A549 (cell line): Measurements from ENCODE around the gene FLT3LG. TPM values are rescaled to one million over a fixed set of nuclear protein-coding genes. Genes with fewer than 3 reads are reported as not detected.
A peak's percentile ranks its signal among the peaks of the same experiment; 100 is the strongest.

Source experiments
- ATAC-seq, 2 experiments: fragments of 200-7000 bp in 1 of 2; fragments of >200 bp in 1 of 2; cut with Nextera tagmentation in 1 of 2; cut with Tn5 transposase in 1 of 2; 3 replicates each; pipeline versions ENCODE4 v1.8.0 to v1.9.1; 2018 to 2020; ENCODE audit warnings: mild to moderate bottlenecking in 1 of 2, moderate library complexity in 1 of 2
- CTCF ChIA-PET: fragments of 300-600 bp; sonication (Branson Sonifier 250); formaldehyde crosslinking; extraction: SDS; loops from one replicate; lab custom pipeline; 2021; ENCODE audit warnings: antibody characterized with exemption, inconsistent platforms; lab: Yijun Ruan, JAX
- POLR2A ChIA-PET: fragments of 350-600 bp; formaldehyde crosslinking; extraction: SDS; loops from one replicate; lab custom pipeline; 2021; ENCODE audit warnings: antibody characterized with exemption, inconsistent platforms; lab: Yijun Ruan, JAX
- DNase-seq, 2 experiments: peaks; one replicate each; pipeline versions ENCODE4 v3.0.0 to v3.0.0-alpha.2; 2011 to 2016; ENCODE audit warnings: low read depth in 1 of 2, low spot score in 1 of 2
- FAIRE-seq: peaks from 2 replicates; lab custom pipeline; 2011; peaks lifted over from hg19 to GRCh38; lab: Jason Lieb, UNC
- H3K27ac ChIP-seq, 2 experiments: fragments of >200 bp; sonication (Bioruptor Twin); formaldehyde crosslinking; 3 replicates each; pipeline ENCODE4 v1.5.1; 2016 to 2017
- H3K4me1 ChIP-seq: fragments of >200 bp; sonication (Bioruptor Twin); formaldehyde crosslinking; 3 replicates; pipeline ENCODE4 v1.6.1; 2016
- H3K4me2 ChIP-seq: fragments of >200 bp; sonication (Bioruptor Twin); formaldehyde crosslinking; 3 replicates; pipeline ENCODE4 v1.6.1; 2016
- H3K4me3 ChIP-seq: fragments of >200 bp; sonication (Bioruptor Twin); formaldehyde crosslinking; 3 replicates; pipeline ENCODE4 v1.5.1; 2016
- H3K9me3 ChIP-seq: fragments of >200 bp; sonication (Bioruptor Twin); formaldehyde crosslinking; 3 replicates; pipeline ENCODE4 v1.6.1; 2016
- CBX8 ChIP-seq: fragments of 200-600 bp; sonication (generic); IDR thresholded peaks from 2 replicates; pipeline ENCODE4 v1.6.1; 2016
- EHF ChIP-seq: fragments of 250-450 bp; sonication (Bioruptor Pico); IDR thresholded peaks from 2 replicates; pipeline ENCODE4 v1.5.0; 2020; ENCODE audit warnings: mild to moderate bottlenecking
- ESRRA ChIP-seq: fragments of 150-350 bp; IDR thresholded peaks from 2 replicates; pipeline ENCODE4 v1.6.1; 2014; ENCODE audit warnings: mild to moderate bottlenecking, low read length, borderline replicate concordance
- FOSL2 ChIP-seq, 2 experiments: fragments of 450-650 bp in 1 of 2; fragments of >200 bp in 1 of 2; sonication (Bioruptor Twin) in 1 of 2; formaldehyde crosslinking; IDR thresholded peaks; 2 replicates each; pipeline versions ENCODE4 v1.5.0 to v1.6.1; 2016 to 2020; ENCODE audit warnings: mild to moderate bottlenecking in 1 of 2, moderate library complexity in 1 of 2
- FOXS1 ChIP-seq: fragments of 250-450 bp; sonication (Bioruptor Pico); IDR thresholded peaks from 2 replicates; pipeline ENCODE4 v1.5.0; 2020; ENCODE audit warnings: mild to moderate bottlenecking, moderate library complexity
- HDAC2 ChIP-seq: fragments of 200-600 bp; sonication (generic); IDR thresholded peaks from 2 replicates; pipeline ENCODE4 v1.6.1; 2016
- HES2 ChIP-seq: fragments of >200 bp; sonication (Bioruptor Twin); formaldehyde crosslinking; IDR thresholded peaks from 2 replicates; pipeline ENCODE4 v1.6.1; 2016
- HEYL ChIP-seq: fragments of 250-450 bp; sonication (Bioruptor Pico); IDR thresholded peaks from 2 replicates; pipeline ENCODE4 v1.8.0; 2021; ENCODE audit warnings: mild to moderate bottlenecking, moderate library complexity
- HMGXB4 ChIP-seq: fragments of 250-450 bp; sonication (Bioruptor Pico); IDR thresholded peaks from 2 replicates; pipeline ENCODE4 v1.5.0; 2021; ENCODE audit warnings: mild to moderate bottlenecking, moderate library complexity, borderline replicate concordance
- HOXA7 ChIP-seq: fragments of 250-450 bp; sonication (Bioruptor Pico); IDR thresholded peaks from 2 replicates; pipeline ENCODE4 v1.5.0; 2020; ENCODE audit warnings: mild to moderate bottlenecking, moderate library complexity
- JUNB ChIP-seq: fragments of >200 bp; sonication (Bioruptor Twin); formaldehyde crosslinking; IDR thresholded peaks from 2 replicates; pipeline ENCODE4 v1.6.1; 2016
- KDM5A ChIP-seq: fragments of 200-600 bp; sonication (generic); IDR thresholded peaks from 2 replicates; pipeline ENCODE4 v1.6.1; 2016; ENCODE audit warnings: antibody characterized with exemption, mild to moderate bottlenecking
- NFE2L2 ChIP-seq: fragments of 150-350 bp; conservative IDR thresholded peaks from 2 replicates; pipeline ENCODE4 v1.6.1; 2014; ENCODE audit warnings: low read length
- NR3C1 ChIP-seq: fragments of >200 bp; sonication (Bioruptor Twin); formaldehyde crosslinking; IDR thresholded peaks from 3 replicates; pipeline ENCODE4 v1.6.1; 2017
- PBX3 ChIP-seq: IDR thresholded peaks from 2 replicates; pipeline ENCODE4 v1.6.1; 2012
- PHF8 ChIP-seq: fragments of 200-600 bp; sonication (generic); IDR thresholded peaks from 2 replicates; pipeline ENCODE4 v1.6.1; 2016; ENCODE audit warnings: low read depth, mild to moderate bottlenecking, antibody characterized with exemption, moderate library complexity, borderline replicate concordance
- POLR2AphosphoS2 ChIP-seq: conservative IDR thresholded peaks from 2 replicates; pipeline ENCODE4 v1.6.1; 2012; ENCODE audit warnings: low read length, improper control_type of control experiment, inconsistent platforms
- RARB ChIP-seq: fragments of 250-450 bp; sonication (Bioruptor Pico); IDR thresholded peaks from 2 replicates; pipeline ENCODE4 v1.8.0; 2021; ENCODE audit warnings: mild to moderate bottlenecking, moderate library complexity
- USF2 ChIP-seq: fragments of 450-650 bp; IDR thresholded peaks from 2 replicates; pipeline ENCODE4 v1.6.1; 2014; ENCODE audit warnings: antibody characterized with exemption
- ZSCAN20 ChIP-seq: fragments of 250-450 bp; sonication (Bioruptor Pico); IDR thresholded peaks from 2 replicates; pipeline ENCODE4 v1.8.0; 2022; ENCODE audit warnings: mild to moderate bottlenecking, moderate library complexity
- WGBS: methylation state at CpG from one replicate; pipeline ENCODE4 v1.1.6; 2017; ENCODE audit errors: missing lambda C conversion rate; 5-methylcytosine and 5-hydroxymethylcytosine counted together
- polyA plus RNA-seq, 4 experiments: library from polyadenylated mRNA; depleted of rRNA in 3 of 4; stranded (reverse); fragments of >200 nt; fragmentation: RNase III in 1 of 4; extraction: RNeasy Plus Mini Kit Qiagen cat#74134 plus additional on column Dnase treatment in 1 of 4; gene quantifications; 2 replicates in 3 of 4; 3 replicates in 1 of 4; pipeline ENCODE4 v1.2.3, GENCODE V29; 2011 to 2017

Gene FLT3LG
- polyA plus RNA-seq, 2 of the 4 experiments (the other 2 are of a cell fraction) = 0.58 to 0.99 TPM

GRCh38 chr19:49474542-49474924 is 518 bp downstream of the FLT3LG start:
- H3K4me3 ChIP-seq = peak overlapping the region; percentile 59
- no peak for DNase-seq
- H3K4me1 ChIP-seq = peaks cover 21% of the 10 kb centered on the region
- H3K9me3 ChIP-seq = no peaks in the 10 kb centered on the region
- ChIA-PET POLR2A (no interaction called here), CTCF (interaction anchor here (0.5 to 5.0 kb wide), 5 partner anchors 18 to 299 kb away, joined by 3 to 97 read pairs (median 5); partner anchors contain the start of genes ALDH16A1 and PIH1D1)
- peak overlapping the region; percentile 92 for H3K4me2 ChIP-seq
- H3K27ac ChIP-seq = peak overlapping the region; percentile 77 to 91
- ATAC-seq = no peak
- WGBS = 17% methylated on average over 10 of the region's 11 CpGs
- FAIRE-seq = no peak
- no peak for TF ChIP-seq NR3C1
- no peak for TF ChIP-seq PHF8
- TF ChIP-seq CBX8 = no peak
- TF ChIP-seq HEYL = no peak
- no peak for TF ChIP-seq NFE2L2
- no peak for TF ChIP-seq RARB (CRISPR knock-in tag)
- no peak for TF ChIP-seq FOSL2 (IDR thresholded peaks at IDR 0.05)
- no peak for TF ChIP-seq FOSL2 (CRISPR knock-in tag; IDR thresholded peaks at IDR 0.05)
- TF ChIP-seq JUNB = no peak
- no peak for TF ChIP-seq USF2

- FAIRE-seq (no peak), DNase-seq (no peak), ATAC-seq (peak; percentile 33 to 44)
- CTCF ChIA-PET = interaction anchor here (0.6 to 5.0 kb wide), 14 partner anchors 10 to 243 kb away, joined by 3 to 97 read pairs (median 7); partner anchors contain the start of genes ALDH16A1 and PIH1D1
- Histone ChIP-seq H3K4me1 (peaks cover 21% of the 10 kb centered on the region), H3K27ac (0 out of 6 replicates have a peak overlapping the region, but pooled peaks of 1 of the 2 experiments have one; percentile 15), H3K4me3 (no peak overlapping the region), H3K9me3 (no peaks in the 10 kb centered on the region), H3K4me2 (peak overlapping the region; percentile 70; the same call in 2 of the 3 replicates)
- TF ChIP-seq HDAC2 = no peak
- TF ChIP-seq ESRRA = no peak
- no peak for TF ChIP-seq EHF (CRISPR knock-in tag)
- no peak for TF ChIP-seq PBX3
- no peak for TF ChIP-seq POLR2AphosphoS2
- TF ChIP-seq KDM5A = no peak
- TF ChIP-seq ZSCAN20 (CRISPR knock-in tag) = no peak
- TF ChIP-seq FOXS1 (CRISPR knock-in tag) = no peak
- TF ChIP-seq HOXA7 (CRISPR knock-in tag) = no peak
- no peak for TF ChIP-seq HMGXB4
- no peak for TF ChIP-seq HES2
- TF ChIP-seq CBX8 = no peak
- POLR2A ChIA-PET = interaction anchor here (0.7 to 1.2 kb wide), 3 partner anchors 20 to 71 kb away, joined by 5 to 12 read pairs (median 6); partner anchors contain the start of genes ALDH16A1 and RPS11
- WGBS = 51% methylated on average over 15 of the region's 15 CpGs
These were observed 1.3 kb downstream of the FLT3LG start for GRCh38 chr19:49475191-49475917.
